HEK293 (cell line): ENCODE results near the gene POLR3A.

Source experiments
- SETDB1 ChIP-seq: IDR thresholded peaks from one replicate; pipeline ENCODE4 v1.6.1; 2017; ENCODE audit warnings: mild to moderate bottlenecking, low read length, moderate library complexity, mixed read lengths; ENCODE audit not compliant: insufficient read length
- TCF7L2 ChIP-seq: IDR thresholded peaks from 2 replicates; pipeline ENCODE4 v1.6.1; 2011; ENCODE audit warnings: low read depth, mild to moderate bottlenecking, inconsistent platforms, low read length, moderate library complexity, borderline replicate concordance
- ZBTB48 ChIP-seq: fragments of 450-650 bp; formaldehyde crosslinking; IDR thresholded peaks from 2 replicates; pipeline ENCODE4 v1.5.1; 2016; ENCODE audit warnings: missing biosample characterization, missing genetic modification characterization
- ZBTB7A ChIP-seq: fragments of 450-650 bp; formaldehyde crosslinking; IDR thresholded peaks from 2 replicates; pipeline ENCODE4 v1.5.1; 2016; ENCODE audit warnings: low read depth, missing biosample characterization, missing genetic modification characterization
- ZFP41 ChIP-seq: fragments of 450-650 bp; formaldehyde crosslinking; IDR thresholded peaks from 2 replicates; pipeline ENCODE4 v1.5.1; 2016; ENCODE audit warnings: missing biosample characterization, missing genetic modification characterization, borderline replicate concordance
- ZNF184 ChIP-seq: fragments of 450-650 bp; IDR thresholded peaks from 2 replicates; pipeline ENCODE4 v1.5.1; 2018; ENCODE audit warnings: missing biosample characterization, mild to moderate bottlenecking, missing genetic modification characterization
- ZNF629 ChIP-seq: fragments of 450-650 bp; formaldehyde crosslinking; IDR thresholded peaks from 2 replicates; pipeline ENCODE4 v1.5.1; 2017; ENCODE audit warnings: missing biosample characterization, missing genetic modification characterization
- ZNF658 ChIP-seq: fragments of 450-650 bp; formaldehyde crosslinking; IDR thresholded peaks from 2 replicates; pipeline ENCODE4; 2016; ENCODE audit warnings: missing biosample characterization, missing genetic modification characterization
- TF ChIP-seq, protein P1 (sequence below): fragments of 450-650 bp; formaldehyde crosslinking; IDR thresholded peaks from 2 replicates; pipeline ENCODE4 v1.5.1; 2016; ENCODE audit warnings: missing biosample characterization, missing genetic modification characterization
- TF ChIP-seq, protein P2 (sequence below): fragments of 450-650 bp; formaldehyde crosslinking; IDR thresholded peaks from 2 replicates; pipeline ENCODE4 v1.5.1; 2016; ENCODE audit warnings: missing biosample characterization, missing genetic modification characterization, borderline replicate concordance
- TF ChIP-seq, protein P3 (sequence below): fragments of 450-650 bp; formaldehyde crosslinking; IDR thresholded peaks from 2 replicates; pipeline ENCODE4 v1.5.1; 2016; ENCODE audit warnings: missing biosample characterization, missing genetic modification characterization
- TF ChIP-seq, protein P4 (sequence below): sonication (generic); formaldehyde crosslinking; IDR thresholded peaks from 2 replicates; pipeline ENCODE4 v1.8.1; 2022; ENCODE audit warnings: mild to moderate bottlenecking, moderate library complexity, missing genetic modification reagents
- TF ChIP-seq, protein P5 (sequence below): fragments of 450-650 bp; formaldehyde crosslinking; IDR thresholded peaks from 2 replicates; pipeline ENCODE4 v1.5.1; 2016; ENCODE audit warnings: missing biosample characterization, missing genetic modification characterization

DNA sequence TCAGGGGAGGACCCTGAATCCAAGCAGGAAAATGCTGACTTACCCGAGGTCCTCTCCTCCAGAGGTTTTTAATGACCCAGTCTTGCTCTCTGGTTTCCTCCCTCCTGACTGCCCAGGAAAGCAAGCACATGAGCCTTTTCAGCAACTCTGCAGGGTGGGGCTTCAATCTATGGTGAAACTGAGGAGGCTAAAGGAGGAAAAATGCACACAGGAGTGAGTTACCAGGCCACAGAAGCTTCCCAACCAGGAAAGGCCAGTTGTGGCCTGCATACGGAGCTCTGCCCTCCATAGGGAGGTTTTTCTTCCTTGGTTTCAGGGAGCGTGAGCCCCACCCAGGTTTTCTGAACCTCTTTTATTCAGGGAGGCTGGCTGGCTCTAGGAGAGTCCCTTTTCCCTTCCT lies 88.7 kb downstream of the POLR3A start:
- TF ChIP-seq, protein P1, sequence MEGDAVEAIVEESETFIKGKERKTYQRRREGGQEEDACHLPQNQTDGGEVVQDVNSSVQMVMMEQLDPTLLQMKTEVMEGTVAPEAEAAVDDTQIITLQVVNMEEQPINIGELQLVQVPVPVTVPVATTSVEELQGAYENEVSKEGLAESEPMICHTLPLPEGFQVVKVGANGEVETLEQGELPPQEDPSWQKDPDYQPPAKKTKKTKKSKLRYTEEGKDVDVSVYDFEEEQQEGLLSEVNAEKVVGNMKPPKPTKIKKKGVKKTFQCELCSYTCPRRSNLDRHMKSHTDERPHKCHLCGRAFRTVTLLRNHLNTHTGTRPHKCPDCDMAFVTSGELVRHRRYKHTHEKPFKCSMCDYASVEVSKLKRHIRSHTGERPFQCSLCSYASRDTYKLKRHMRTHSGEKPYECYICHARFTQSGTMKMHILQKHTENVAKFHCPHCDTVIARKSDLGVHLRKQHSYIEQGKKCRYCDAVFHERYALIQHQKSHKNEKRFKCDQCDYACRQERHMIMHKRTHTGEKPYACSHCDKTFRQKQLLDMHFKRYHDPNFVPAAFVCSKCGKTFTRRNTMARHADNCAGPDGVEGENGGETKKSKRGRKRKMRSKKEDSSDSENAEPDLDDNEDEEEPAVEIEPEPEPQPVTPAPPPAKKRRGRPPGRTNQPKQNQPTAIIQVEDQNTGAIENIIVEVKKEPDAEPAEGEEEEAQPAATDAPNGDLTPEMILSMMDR (tag by site-specific recombination) = no peak
- TF ChIP-seq, protein P2, sequence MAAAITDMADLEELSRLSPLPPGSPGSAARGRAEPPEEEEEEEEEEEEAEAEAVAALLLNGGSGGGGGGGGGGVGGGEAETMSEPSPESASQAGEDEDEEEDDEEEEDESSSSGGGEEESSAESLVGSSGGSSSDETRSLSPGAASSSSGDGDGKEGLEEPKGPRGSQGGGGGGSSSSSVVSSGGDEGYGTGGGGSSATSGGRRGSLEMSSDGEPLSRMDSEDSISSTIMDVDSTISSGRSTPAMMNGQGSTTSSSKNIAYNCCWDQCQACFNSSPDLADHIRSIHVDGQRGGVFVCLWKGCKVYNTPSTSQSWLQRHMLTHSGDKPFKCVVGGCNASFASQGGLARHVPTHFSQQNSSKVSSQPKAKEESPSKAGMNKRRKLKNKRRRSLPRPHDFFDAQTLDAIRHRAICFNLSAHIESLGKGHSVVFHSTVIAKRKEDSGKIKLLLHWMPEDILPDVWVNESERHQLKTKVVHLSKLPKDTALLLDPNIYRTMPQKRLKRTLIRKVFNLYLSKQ (tag by site-specific recombination) = no peak
- TF ChIP-seq TCF7L2 = no peak
- TF ChIP-seq, protein P3, sequence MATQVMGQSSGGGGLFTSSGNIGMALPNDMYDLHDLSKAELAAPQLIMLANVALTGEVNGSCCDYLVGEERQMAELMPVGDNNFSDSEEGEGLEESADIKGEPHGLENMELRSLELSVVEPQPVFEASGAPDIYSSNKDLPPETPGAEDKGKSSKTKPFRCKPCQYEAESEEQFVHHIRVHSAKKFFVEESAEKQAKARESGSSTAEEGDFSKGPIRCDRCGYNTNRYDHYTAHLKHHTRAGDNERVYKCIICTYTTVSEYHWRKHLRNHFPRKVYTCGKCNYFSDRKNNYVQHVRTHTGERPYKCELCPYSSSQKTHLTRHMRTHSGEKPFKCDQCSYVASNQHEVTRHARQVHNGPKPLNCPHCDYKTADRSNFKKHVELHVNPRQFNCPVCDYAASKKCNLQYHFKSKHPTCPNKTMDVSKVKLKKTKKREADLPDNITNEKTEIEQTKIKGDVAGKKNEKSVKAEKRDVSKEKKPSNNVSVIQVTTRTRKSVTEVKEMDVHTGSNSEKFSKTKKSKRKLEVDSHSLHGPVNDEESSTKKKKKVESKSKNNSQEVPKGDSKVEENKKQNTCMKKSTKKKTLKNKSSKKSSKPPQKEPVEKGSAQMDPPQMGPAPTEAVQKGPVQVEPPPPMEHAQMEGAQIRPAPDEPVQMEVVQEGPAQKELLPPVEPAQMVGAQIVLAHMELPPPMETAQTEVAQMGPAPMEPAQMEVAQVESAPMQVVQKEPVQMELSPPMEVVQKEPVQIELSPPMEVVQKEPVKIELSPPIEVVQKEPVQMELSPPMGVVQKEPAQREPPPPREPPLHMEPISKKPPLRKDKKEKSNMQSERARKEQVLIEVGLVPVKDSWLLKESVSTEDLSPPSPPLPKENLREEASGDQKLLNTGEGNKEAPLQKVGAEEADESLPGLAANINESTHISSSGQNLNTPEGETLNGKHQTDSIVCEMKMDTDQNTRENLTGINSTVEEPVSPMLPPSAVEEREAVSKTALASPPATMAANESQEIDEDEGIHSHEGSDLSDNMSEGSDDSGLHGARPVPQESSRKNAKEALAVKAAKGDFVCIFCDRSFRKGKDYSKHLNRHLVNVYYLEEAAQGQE (tag by site-specific recombination) = no peak
- TF ChIP-seq, protein P4, sequence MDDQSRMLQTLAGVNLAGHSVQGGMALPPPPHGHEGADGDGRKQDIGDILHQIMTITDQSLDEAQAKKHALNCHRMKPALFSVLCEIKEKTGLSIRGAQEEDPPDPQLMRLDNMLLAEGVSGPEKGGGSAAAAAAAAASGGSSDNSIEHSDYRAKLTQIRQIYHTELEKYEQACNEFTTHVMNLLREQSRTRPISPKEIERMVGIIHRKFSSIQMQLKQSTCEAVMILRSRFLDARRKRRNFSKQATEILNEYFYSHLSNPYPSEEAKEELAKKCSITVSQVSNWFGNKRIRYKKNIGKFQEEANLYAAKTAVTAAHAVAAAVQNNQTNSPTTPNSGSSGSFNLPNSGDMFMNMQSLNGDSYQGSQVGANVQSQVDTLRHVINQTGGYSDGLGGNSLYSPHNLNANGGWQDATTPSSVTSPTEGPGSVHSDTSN = no peak
- no peak for TF ChIP-seq ZFP41 (tag by site-specific recombination)
- TF ChIP-seq ZBTB7A (tag by site-specific recombination) = no peak
- no peak for TF ChIP-seq ZNF184 (tag by site-specific recombination)
- no peak for TF ChIP-seq ZNF629 (tag by site-specific recombination)
- no peak for TF ChIP-seq SETDB1
- no peak for TF ChIP-seq ZNF658
- TF ChIP-seq ZBTB48 (tag by site-specific recombination) = no peak
- TF ChIP-seq, protein P5, sequence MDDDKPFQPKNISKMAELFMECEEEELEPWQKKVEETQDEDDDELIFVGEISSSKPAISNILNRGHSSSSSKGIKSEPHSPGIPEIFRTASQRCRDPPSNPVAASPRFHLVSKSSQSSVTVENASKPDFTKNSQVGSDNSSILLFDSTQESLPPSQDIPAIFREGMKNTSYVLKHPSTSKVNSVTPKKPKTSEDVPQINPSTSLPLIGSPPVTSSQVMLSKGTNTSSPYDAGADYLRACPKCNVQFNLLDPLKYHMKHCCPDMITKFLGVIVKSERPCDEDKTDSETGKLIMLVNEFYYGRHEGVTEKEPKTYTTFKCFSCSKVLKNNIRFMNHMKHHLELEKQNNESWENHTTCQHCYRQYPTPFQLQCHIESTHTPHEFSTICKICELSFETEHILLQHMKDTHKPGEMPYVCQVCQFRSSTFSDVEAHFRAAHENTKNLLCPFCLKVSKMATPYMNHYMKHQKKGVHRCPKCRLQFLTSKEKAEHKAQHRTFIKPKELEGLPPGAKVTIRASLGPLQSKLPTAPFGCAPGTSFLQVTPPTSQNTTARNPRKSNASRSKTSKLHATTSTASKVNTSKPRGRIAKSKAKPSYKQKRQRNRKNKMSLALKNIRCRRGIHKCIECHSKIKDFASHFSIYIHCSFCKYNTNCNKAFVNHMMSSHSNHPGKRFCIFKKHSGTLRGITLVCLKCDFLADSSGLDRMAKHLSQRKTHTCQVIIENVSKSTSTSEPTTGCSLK (tag by site-specific recombination) = no peak
